Keratinocyte (primary cell): ENCODE measurements around the gene PCID2. TPM values are rescaled to one million over a fixed set of nuclear protein-coding genes. Genes with fewer than 3 reads are reported as not detected.

Source experiments
- DNase-seq: peaks from one replicate; pipeline ENCODE4 v3.0.0-alpha.2; 2011; ENCODE audit warnings: low read depth, missing footprints, low spot score
- FAIRE-seq: peaks from 2 replicates; lab custom pipeline; 2011; peaks lifted over from hg19 to GRCh38; lab: Jason Lieb, UNC
- H2AFZ ChIP-seq: 2 replicates; pipeline ENCODE4 v1.6.0; 2012; ENCODE audit warnings: low read length, control low read depth, inconsistent platforms; ENCODE audit not compliant: control insufficient read depth
- H3K27ac ChIP-seq: 2 replicates; pipeline ENCODE4 v1.5.1; 2011; ENCODE audit warnings: low read length; ENCODE audit not compliant: control insufficient read depth, insufficient read depth
- H3K27me3 ChIP-seq: 3 replicates; pipeline ENCODE4 v1.6.0; 2011; ENCODE audit warnings: low read length; ENCODE audit not compliant: control insufficient read depth, insufficient read depth; ENCODE audit errors: extremely low read depth
- H3K36me3 ChIP-seq, 2 experiments: 2 replicates in 1 of 2; 3 replicates in 1 of 2; pipeline ENCODE4 v1.5.1; 2011; ENCODE audit warnings: low read length in 2 of 2, mild to moderate bottlenecking in 1 of 2; ENCODE audit not compliant: control insufficient read depth in 2 of 2, insufficient read depth in 2 of 2; ENCODE audit errors: extremely low read depth in 1 of 2
- H3K4me1 ChIP-seq: 3 replicates; pipeline ENCODE4 v1.5.1; 2011; ENCODE audit warnings: low read length; ENCODE audit not compliant: control insufficient read depth, insufficient read depth; ENCODE audit errors: extremely low read depth
- H3K4me2 ChIP-seq: 3 replicates; pipeline ENCODE4 v1.6.0; 2011; ENCODE audit warnings: low read depth, low read length; ENCODE audit not compliant: control insufficient read depth, insufficient read depth; ENCODE audit errors: extremely low read depth
- H3K4me3 ChIP-seq, 3 experiments: fragments of 200-600 bp in 1 of 3; sonication (generic) in 1 of 3; 2 replicates in 2 of 3; 3 replicates in 1 of 3; pipeline ENCODE4 v1.5.1; 2011 to 2016; ENCODE audit warnings: low read length in 3 of 3, mild to moderate bottlenecking in 3 of 3, control low read depth in 2 of 3, inconsistent platforms in 1 of 3, low read depth in 1 of 3, mixed read lengths in 1 of 3, mixed run types in 1 of 3, moderate library complexity in 1 of 3; ENCODE audit not compliant: control insufficient read depth in 2 of 3, insufficient read depth in 2 of 3; ENCODE audit errors: extremely low read depth in 1 of 3
- H3K79me2 ChIP-seq: 2 replicates; pipeline ENCODE4 v1.6.0; 2012; ENCODE audit warnings: low read length; ENCODE audit not compliant: control insufficient read depth, insufficient read depth
- H3K9ac ChIP-seq: 3 replicates; pipeline ENCODE4 v1.6.0; 2011; ENCODE audit warnings: low read length; ENCODE audit not compliant: control insufficient read depth, insufficient read depth; ENCODE audit errors: extremely low read depth
- H3K9me1 ChIP-seq: 3 replicates; pipeline ENCODE4 v1.6.0; 2011; ENCODE audit warnings: low read length; ENCODE audit not compliant: control insufficient read depth, insufficient read depth; ENCODE audit errors: extremely low read depth
- H3K9me3 ChIP-seq: 2 replicates; pipeline ENCODE4 v1.5.1; 2012; ENCODE audit warnings: low read depth, low read length; ENCODE audit not compliant: control insufficient read depth
- H4K20me1 ChIP-seq: 3 replicates; pipeline ENCODE4 v1.6.0; 2011; ENCODE audit warnings: low read length; ENCODE audit not compliant: control insufficient read depth, insufficient read depth; ENCODE audit errors: extremely low read depth
- CTCF ChIP-seq, 3 experiments: IDR thresholded peaks in 1 of 3; conservative IDR thresholded peaks in 1 of 3; optimal IDR thresholded peaks in 1 of 3; 2 replicates in 2 of 3; 3 replicates in 1 of 3; pipeline versions ENCODE3 to v1.5.1; 2011; ENCODE audit warnings: low read length in 3 of 3, mild to moderate bottlenecking in 3 of 3, moderate library complexity in 2 of 3, control low read depth in 1 of 3, inconsistent platforms in 1 of 3; ENCODE audit not compliant: insufficient read depth in 2 of 3; ENCODE audit errors: extremely low read depth in 1 of 3
- EZH2 ChIP-seq: IDR thresholded peaks from one replicate; pipeline ENCODE4 v1.6.1; 2012; ENCODE audit warnings: inconsistent platforms, mild to moderate bottlenecking, low read length, moderate library complexity
- dilution Hi-C: fragments of 300-500 bp; cut with MboI; formaldehyde crosslinking; loops from one replicate; pipeline ENCODE4 v1.7.0; 2020; ENCODE audit warnings: low sequenced_read_pairs; ENCODE audit not compliant: extremely low pct_ligation_motif_present
- polyA plus RNA-seq, 5 experiments: library from polyadenylated mRNA; depleted of rRNA in 3 of 5; stranded (reverse) in 3 of 5; stranded (forward) in 1 of 5; unstranded in 1 of 5; fragments of >200 nt; gene quantifications; 1 replicate in 1 of 5; 2 replicates in 3 of 5; 3 replicates in 1 of 5; pipeline versions ENCODE4 v1.2.1 to v1.2.3, GENCODE V29; 2011 to 2012; ENCODE audit warnings: missing spikeins in 2 of 5, low read depth in 1 of 5, low replicate concordance in 1 of 5

PCID2 gene
- polyA plus RNA-seq, 1 donor (not counting 4 experiments of a cell fraction or from before 2014, with no cell fraction given), result 76.5 TPM

DNA sequence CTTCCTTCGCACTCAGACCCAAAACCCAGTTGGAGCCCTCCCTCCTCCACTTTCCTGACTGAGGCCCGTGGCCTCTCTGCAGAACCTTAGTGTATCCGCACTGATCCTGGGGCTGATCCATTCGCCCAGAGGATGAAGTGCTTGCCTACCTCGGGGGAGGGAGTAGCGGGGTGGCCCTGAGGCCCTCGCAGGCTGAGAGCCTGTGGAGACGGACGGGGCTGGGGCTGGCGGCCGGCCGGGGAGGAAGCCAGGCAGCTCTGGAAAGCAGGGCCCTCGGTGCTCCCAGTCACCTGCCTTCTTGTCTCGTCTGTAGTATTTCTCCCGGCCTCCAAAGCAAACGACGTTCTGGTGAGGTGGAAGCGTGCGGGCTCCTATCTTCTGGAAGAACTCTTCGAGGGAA, 48.8 kb downstream of the PCID2 start:
- H3K9ac ChIP-seq, result no peak overlapping the region
- dilution Hi-C loops, result no loop called here
- DNase-seq (no peak), FAIRE-seq (no peak)
- H3K27me3 ChIP-seq, result peaks cover 20% of the 10 kb centered on the region
- H4K20me1 ChIP-seq, result no peaks in the 10 kb centered on the region
- no peaks in the 10 kb centered on the region for H3K4me1 ChIP-seq
- no peak overlapping the region for H2AFZ ChIP-seq
- H3K9me1 ChIP-seq, result no peaks in the 10 kb centered on the region
- H3K4me3 ChIP-seq, result no peak overlapping the region
- H3K4me2 ChIP-seq, result no peak overlapping the region
- no peaks in the 10 kb centered on the region for H3K79me2 ChIP-seq
- TF ChIP-seq CTCF (optimal IDR thresholded peaks at IDR 0.05 in 1 of 3, IDR thresholded peaks at IDR 0.05 in 1 of 3, conservative IDR thresholded peaks at IDR 0.05 in 1 of 3; ENCODE audit: extremely low read depth in 1 of 3, insufficient read depth in 2 of 3, low read length in 3 of 3), result no peak
- no peak for TF ChIP-seq EZH2
- H3K27ac ChIP-seq, result no peak overlapping the region
- H3K9me3 ChIP-seq, result no peaks in the 10 kb centered on the region
- H3K36me3 ChIP-seq, result no peaks in the 10 kb centered on the region

DNA sequence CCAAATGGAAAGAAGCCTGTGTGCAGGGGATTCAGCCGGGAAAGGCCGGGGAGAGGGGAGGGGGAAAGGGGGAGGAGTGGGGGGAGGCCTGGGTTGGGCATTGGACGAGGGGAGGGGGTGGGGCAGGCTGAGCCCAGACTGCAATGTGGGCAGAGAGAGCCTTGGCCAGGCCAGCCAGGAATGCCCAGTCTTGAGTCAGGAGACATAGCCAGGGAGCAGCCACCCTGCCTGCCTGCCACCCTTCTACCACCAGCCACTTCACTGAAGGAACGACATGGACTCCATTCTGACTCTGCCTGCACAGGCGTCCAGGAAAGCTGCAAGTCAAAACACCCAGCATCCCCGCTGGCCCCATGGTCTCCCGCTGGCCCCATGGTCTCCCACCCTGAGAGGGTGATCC, 49.5 kb downstream of the PCID2 start:
- Histone ChIP-seq H3K27ac (no peak overlapping the region), H2AFZ (no peak overlapping the region), H4K20me1 (no peaks in the 10 kb centered on the region), H3K4me1 (no peaks in the 10 kb centered on the region), H3K9me1 (no peaks in the 10 kb centered on the region), H3K9me3 (no peaks in the 10 kb centered on the region), H3K4me2 (no peak overlapping the region), H3K27me3 (peaks cover 20% of the 10 kb centered on the region), H3K9ac (no peak overlapping the region), H3K4me3 (no peak overlapping the region), H3K36me3 (no peaks in the 10 kb centered on the region), H3K79me2 (no peaks in the 10 kb centered on the region)
- DNase-seq, result no peak
- FAIRE-seq, result no peak
- dilution Hi-C loops, result no loop called here
- TF ChIP-seq CTCF (optimal IDR thresholded peaks at IDR 0.05 in 1 of 3, IDR thresholded peaks at IDR 0.05 in 1 of 3, conservative IDR thresholded peaks at IDR 0.05 in 1 of 3; ENCODE audit: extremely low read depth in 1 of 3, insufficient read depth in 2 of 3, low read length in 3 of 3) (no peak), EZH2 (no peak)
